NCI-H1694 (cell line): ENCODE data around the gene USP24.

Experiments
- DNase-seq: peaks from one replicate; lab custom pipeline; 2025; lab: John Stamatoyannopoulos, UW

Gene USP24, protein sequence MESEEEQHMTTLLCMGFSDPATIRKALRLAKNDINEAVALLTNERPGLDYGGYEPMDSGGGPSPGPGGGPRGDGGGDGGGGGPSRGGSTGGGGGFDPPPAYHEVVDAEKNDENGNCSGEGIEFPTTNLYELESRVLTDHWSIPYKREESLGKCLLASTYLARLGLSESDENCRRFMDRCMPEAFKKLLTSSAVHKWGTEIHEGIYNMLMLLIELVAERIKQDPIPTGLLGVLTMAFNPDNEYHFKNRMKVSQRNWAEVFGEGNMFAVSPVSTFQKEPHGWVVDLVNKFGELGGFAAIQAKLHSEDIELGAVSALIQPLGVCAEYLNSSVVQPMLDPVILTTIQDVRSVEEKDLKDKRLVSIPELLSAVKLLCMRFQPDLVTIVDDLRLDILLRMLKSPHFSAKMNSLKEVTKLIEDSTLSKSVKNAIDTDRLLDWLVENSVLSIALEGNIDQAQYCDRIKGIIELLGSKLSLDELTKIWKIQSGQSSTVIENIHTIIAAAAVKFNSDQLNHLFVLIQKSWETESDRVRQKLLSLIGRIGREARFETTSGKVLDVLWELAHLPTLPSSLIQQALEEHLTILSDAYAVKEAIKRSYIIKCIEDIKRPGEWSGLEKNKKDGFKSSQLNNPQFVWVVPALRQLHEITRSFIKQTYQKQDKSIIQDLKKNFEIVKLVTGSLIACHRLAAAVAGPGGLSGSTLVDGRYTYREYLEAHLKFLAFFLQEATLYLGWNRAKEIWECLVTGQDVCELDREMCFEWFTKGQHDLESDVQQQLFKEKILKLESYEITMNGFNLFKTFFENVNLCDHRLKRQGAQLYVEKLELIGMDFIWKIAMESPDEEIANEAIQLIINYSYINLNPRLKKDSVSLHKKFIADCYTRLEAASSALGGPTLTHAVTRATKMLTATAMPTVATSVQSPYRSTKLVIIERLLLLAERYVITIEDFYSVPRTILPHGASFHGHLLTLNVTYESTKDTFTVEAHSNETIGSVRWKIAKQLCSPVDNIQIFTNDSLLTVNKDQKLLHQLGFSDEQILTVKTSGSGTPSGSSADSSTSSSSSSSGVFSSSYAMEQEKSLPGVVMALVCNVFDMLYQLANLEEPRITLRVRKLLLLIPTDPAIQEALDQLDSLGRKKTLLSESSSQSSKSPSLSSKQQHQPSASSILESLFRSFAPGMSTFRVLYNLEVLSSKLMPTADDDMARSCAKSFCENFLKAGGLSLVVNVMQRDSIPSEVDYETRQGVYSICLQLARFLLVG (N-terminal part only)

DNA sequence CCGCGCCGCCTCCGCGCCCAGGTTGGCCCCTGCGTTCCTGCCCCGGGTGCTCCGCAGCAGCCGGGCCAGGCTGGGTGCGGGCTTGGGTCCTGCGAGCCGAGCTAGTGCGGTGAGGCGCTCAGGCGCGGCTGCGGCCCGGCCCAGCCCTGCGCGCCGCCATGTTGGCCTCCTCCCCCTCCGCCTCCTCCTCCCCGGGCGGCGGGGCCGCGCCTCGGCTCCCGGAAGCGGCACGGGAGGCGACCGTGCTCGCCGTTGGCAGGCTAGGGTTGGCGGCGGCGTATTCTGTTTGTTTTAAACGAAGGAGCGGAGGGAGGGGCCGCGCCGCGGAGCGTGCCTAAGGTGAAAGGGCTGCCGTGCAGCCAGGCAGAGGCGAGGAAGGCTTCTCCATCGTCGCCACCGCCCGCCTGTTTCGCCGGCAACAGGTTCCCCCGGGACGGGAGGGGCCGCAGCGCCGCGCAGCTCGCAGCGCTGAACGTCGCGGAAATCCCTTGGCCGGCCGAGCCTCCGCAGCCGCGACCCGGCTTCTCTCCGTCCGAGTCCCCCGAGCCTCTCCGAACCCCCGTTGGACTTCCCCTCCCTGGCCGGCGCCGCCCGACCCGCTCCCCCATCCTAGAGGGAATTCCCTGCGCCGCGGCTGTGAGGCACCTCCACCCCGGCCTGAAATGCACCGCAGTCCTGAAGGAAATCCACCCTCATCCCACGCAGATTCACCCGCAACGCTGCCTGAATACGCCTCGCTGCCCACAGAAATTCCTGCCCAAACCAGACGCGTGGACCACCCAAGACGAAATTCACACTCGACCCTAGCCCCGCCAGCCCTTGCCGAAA lies at the start of gene USP24:
TSS of gene USP24 (minus strand) at position 171 of the 828 bp plus-strand sequence. CDS start 251 bp downstream, outside the sequence.
- DNase-seq = peak; percentile 31

DNA sequence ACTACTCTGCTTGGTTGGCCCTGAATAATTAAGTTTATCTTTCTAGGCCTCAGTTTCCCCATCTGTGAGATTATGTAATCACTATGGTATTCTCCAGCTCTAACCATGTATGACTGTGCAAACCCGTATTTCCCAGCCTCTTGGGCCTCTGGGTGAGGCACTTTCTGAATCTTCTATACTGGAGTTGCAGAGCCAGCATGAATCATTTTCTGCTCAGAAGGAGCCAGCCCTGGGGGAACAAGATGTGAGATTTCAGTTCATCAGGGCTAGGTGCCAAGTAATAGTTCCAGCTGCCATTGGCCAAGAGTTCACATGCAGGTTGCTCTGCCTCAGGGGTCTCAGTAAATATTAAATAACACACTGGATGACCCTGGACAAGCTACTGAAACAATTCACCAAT lies 47.7 kb upstream of the USP24 start:
- DNase-seq = no peak

DNA sequence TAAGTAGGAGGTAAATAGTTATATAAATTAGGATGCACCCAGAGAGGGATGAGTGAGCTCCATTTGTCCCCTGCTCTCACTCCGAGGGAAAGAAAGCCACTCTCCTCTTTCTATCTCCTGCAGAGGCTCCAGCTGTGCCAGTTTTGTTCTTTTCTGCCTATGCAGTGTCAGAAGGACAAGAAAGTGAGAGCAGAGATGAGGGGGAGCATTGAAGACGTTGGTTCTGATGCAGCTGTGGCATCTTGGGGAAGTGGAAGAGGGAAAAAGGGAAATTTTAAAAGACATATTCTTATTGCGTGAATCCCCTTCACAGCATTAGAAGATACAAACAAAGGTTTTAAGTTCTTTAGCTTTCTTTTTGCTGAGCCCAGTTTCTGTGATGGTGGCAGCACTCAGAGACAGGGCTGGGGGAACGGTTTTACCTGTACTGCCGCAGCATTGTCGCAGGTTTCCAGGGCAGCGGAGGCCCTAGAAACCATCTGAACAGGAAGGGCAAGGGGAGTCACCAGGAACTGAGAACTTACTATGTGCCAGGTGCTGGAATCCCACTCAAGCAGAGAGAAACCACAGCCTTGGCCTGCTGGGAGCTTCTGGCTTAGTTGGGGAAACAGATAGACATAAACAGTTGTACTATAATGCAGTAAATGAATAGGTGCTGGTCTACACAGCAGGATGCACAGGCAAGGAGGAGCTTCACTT lies 44.9 kb upstream of the USP24 start:
- no peak for DNase-seq

- no peak for DNase-seq
These were observed 42.8 kb upstream of the USP24 start for GRCh38 chr1:55257958-55258357.

DNA sequence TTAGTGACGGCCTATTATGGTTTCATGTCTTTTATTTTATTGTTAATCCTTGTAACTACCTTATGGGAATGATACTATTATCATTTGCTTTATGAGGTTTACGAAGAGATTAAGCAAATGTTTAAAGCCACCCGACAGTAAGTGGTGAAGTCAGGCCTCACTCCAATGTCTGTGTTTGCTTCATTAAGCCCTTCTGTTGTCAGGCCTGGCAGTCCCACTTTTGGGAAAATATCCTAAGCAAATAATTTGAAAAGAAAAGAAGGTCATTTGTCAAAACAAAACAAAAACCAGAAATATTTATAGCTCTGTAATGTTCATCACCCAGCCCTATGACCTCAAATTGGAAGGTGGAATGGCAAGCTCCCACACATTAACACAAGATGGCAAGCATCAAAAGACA lies 40.7 kb upstream of the USP24 start:
- no peak for DNase-seq

DNA sequence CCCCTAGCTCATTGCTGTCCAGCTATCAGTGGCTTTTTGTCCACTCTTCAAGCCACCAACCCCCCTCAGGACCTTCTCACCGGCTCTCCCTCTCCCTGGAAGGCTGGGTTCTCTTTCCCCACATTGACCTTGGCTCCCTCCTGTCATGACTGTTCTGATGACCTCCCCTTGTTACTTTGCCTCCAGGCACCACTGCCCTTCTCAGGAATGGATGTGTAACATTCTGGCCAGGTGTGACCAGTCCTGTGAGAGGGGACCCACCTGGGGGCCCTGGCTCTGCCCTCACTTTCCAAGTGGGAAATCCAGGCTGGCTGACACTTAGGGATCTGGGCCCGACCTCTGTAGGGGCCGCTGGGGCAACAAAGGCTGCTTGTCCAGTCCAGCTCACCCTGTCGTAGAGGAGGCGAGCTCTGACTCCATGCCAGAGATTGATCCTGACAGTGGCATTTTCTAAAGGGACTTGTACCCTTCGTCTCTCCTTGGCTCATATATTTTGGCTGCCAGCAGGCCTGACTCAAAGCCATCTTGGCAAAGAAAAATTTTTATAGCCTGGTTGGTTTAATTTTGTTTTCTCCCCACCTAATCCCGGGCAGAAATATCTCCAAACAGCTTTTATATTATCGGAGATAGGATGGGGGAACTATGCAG lies 37.9 kb upstream of the USP24 start:
- DNase-seq = no peak

DNA sequence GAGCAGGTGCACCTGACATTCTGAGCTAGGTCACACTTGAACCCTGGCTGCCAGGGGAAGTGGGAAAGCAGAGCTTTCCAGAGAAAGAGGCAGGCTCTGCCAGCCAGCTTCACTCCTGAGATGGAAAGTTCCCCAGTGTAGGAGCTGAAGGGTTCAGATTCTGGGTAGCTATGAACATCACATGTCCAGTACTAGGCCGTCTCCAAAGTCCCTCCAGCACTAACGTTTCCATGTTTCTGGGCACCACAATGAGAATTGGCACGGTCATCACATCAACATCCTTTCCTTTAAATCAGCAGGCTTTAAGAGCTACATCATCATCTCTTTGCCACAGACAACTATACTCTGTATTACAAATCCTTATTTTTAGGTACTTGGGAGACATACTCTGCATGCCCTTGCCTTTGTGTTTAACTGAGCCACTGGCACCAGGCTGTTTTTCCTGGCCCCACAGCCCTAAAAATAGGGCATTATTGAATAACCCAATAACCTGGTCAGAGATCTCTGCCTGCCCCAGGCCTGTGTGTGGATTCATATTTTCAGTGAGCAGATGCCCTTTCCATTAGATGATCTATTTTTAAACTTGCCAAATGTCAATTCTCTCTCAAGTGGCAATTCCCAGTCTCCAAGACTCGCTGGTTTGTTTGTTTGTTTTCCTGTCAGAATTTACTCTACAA lies 35.4 kb upstream of the USP24 start:
- DNase-seq = peak; percentile 11

DNA sequence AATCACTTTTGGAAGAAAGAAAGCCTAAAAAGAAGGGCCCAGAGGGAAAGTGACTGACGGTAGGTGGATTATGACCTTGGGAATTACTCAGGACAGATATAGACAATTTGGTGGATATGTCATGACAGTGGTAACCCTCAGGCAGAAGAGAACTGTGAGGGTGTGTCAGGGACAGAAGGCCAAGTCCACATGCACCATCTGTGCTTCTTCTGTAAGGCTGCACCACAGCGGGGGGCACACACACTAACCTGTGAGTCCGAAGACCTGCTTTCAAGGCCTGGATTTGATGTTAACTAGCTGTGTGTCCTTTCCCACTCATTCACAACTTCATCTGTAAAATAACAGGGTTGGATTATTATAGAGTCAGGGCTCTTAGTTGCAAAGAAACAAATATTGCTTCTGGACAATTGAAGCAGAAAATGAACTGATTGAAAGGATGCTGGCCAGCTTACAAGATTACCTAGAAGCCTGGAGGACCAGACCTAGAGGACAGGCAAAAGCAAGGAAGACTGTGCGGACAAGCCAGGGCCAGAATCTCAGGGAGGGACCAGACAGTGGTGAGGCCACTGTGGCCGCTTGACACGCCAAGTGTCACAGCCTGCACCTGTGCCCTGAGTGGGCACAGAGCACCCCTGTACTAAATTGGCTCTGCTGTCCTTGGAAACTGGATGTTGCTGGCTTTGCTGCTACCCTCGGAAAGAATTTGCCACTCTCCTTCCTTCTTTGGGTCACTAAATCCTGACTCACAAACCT lies 34.7 kb upstream of the USP24 start:
- DNase-seq = peak; percentile 1

GRCh38 chr1:55246896-55247295 lies 31.7 kb upstream of the USP24 start:
- no peak for DNase-seq

GRCh38 chr1:55246331-55246730 lies 31.2 kb upstream of the USP24 start:
- DNase-seq = no peak

GRCh38 chr1:55245781-55246180 lies 30.6 kb upstream of the USP24 start:
- no peak for DNase-seq

DNA sequence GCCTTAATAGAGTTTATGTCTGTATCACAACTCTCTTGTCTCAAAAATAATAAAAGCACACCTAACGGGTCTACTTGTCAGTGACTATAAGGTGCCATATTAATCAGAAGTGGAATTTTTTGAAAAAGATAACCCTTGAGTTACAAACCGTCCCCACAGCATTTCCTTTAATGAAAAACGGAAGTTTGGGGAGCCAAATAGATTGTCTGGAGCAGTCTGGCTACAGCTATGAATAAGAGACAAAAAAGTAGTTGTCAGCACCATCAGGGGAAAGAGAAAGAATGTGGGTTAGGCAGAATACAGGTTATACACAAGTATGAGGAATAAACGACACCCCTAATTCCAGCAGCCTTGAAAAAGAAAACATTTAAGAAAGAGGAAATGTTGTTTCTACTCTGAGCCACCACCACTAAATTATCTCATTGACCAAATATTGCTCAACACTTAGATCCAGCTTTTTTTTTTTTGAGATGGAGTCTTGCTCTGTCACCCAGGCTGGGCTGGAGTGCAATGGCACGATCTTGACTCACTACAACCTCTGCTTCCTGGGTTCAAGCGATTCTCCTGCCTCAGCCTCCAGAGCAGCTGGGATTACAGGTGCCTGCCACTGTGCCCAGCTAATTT lies 29.4 kb upstream of the USP24 start:
- no peak for DNase-seq

DNA sequence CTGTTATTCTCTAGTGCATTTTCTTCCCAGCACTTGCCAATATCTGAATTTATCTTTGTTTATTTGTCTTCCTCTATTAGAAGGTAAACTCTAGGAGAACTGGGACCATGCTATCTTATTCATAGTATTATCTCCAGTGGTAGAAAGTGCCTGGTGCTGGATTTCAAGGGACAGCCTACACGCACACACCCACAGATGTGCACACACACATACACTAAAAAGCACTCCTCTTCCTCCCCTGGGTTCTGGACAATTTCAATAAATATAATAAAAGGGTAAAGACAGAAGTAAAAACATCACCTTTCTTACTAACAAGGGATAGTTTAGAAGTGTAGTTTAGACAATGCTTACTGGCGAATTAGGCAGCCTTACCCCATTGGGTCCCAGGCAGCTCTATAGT lies 28.5 kb upstream of the USP24 start:
- DNase-seq = no peak

DNA sequence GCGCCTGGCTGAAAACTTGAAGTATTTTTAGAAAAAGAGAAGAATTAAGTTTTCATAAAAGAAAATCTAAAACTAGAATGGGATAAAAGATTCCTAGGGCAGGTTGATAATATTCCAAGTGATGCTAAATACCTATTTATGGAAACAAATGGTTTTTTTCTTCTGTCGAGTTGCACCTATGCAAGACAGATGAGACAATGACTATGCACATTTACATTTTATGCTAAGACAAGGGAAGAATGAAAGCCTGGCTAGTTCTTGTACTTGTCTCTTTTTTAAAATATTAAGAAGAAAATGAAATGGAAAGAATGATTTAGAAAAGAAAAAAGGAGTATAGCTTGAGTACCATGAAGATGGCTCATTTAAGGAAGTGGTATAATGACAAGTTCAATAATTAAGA lies 24.4 kb upstream of the USP24 start:
- no peak for DNase-seq

DNA sequence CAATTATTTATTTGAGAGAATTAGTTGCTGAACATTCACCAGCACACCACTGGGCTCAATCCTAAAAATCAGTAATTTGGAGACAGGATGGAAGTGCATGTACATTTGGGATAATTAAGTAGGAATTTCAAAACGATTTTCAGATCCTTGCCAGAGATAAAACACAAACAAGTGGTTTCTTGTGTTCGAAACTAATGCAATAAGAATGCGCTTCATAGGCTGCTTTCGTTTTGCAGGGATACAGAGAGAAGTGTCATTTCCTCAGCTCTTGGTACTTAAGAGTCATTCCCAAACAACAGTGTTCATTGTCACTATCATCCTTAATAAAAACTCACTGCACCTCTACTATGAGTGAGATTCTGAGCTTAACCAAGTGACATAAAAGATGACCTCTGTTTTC lies 20.6 kb upstream of the USP24 start:
- no peak for DNase-seq

DNA sequence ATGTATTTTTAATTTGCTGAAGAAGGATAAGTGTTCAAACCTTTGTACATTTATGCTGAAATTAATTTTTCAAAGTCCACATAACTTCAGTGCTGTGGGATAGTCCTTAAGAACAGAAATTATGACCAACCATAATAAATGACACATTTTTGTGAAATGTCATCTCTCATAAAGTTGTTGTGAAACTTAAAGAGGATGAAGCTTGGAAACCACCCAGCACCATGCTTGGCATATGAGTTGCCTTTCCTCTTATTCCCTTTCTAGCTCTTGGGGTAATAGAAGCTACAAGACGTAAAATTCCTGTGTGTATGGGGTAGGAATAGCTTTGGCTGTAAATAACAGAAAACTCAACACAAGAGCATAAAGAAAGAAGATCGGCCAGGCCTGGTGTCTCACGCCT lies 18.9 kb upstream of the USP24 start:
- no peak for DNase-seq

DNA sequence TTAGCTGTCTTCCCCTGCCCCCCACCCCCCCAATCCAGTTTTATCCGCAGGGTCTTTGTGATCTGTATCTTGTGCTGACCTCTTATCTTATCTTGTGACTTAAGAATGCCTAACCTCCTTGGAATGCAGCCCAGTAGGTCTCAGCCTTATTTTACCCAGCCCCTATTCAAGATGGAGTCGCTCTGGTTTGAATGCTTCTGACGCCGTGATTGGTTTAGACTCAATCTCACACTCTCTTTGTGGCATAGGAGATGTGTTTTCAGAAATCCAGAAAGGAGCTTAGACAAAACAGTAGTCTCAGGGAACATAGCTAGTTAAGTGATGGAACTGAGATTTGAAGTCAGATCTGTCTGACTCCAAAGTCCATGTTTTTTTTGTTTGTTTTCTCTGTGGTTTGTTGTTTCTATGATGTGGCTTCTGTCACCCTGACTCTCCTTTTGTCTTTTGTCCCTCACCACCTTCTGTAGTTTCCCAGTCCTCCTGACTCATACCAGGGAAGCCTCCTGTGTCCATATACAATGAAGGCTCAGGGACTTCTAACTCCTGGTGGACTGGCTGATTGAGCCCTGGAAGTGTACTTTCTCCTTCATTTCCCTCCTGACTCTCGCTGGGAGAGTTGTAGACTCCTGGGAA lies 18.1 kb upstream of the USP24 start:
- no peak for DNase-seq
